GM18505 (cell line): Measurements from ENCODE around the gene SYPL2.
A peak's percentile ranks its signal among the peaks of the same experiment; 100 is the strongest.

ENCODE experiments used
- ATAC-seq: cut with Tn5 transposase; IDR thresholded peaks from one replicate; pipeline ENCODE4 v1.9.1; 2021; ENCODE audit not compliant: unreplicated experiment
- POLR2A ChIP-seq: IDR thresholded peaks from 4 replicates; pipeline ENCODE4 v1.6.1; 2011; ENCODE audit warnings: borderline replicate concordance; ENCODE audit not compliant: insufficient read depth, insufficient read length; ENCODE audit errors: extremely low read depth

The SYPL2 gene

GRCh38 chr1:109491372-109491771, 25.0 kb downstream of the SYPL2 start:
- ATAC-seq: no peak
- no peak for TF ChIP-seq POLR2A

- no peak for TF ChIP-seq POLR2A
- no peak for ATAC-seq
Observed at GRCh38 chr1:109492779-109493178, 26.4 kb downstream of the SYPL2 start.

- no peak for ATAC-seq
Observed at GRCh38 chr1:109493227-109493626, 26.9 kb downstream of the SYPL2 start.

GRCh38 chr1:109493805-109494539, 27.6 kb downstream of the SYPL2 start, which contains the start of gene CYB561D1:
Gene CYB561D1 (plus strand): TSS chr1:109494094. CDS start chr1:109494140, 46 bp downstream.
- TF ChIP-seq POLR2A: peak; percentile 91

More at GRCh38 chr1:109493227-109493626, 26.9 kb downstream of the SYPL2 start:
- no peak for TF ChIP-seq POLR2A

GRCh38 chr1:109495738-109496137, 29.4 kb downstream of the SYPL2 start:
- TF ChIP-seq POLR2A: no peak
- no peak for ATAC-seq

More at GRCh38 chr1:109493805-109494539, 27.6 kb downstream of the SYPL2 start, which contains the start of gene CYB561D1:
- ATAC-seq: peak; percentile 89

- TF ChIP-seq POLR2A: no peak
- no peak for ATAC-seq
Observed at GRCh38 chr1:109497449-109498160, 31.3 kb downstream of the SYPL2 start.

GRCh38 chr1:109498161-109498801, 31.9 kb downstream of the SYPL2 start:
- ATAC-seq: no peak
- no peak for TF ChIP-seq POLR2A

- no peak for TF ChIP-seq POLR2A
- ATAC-seq: no peak
Observed at GRCh38 chr1:109499081-109499480, 32.7 kb downstream of the SYPL2 start.

- no peak for ATAC-seq
- no peak for TF ChIP-seq POLR2A
Observed at GRCh38 chr1:109499661-109500536, 33.6 kb downstream of the SYPL2 start.

- TF ChIP-seq POLR2A: no peak
- no peak for ATAC-seq
Observed at GRCh38 chr1:109500941-109501381, 34.6 kb downstream of the SYPL2 start.

- TF ChIP-seq POLR2A: no peak
- no peak for ATAC-seq
Observed at GRCh38 chr1:109501644-109502363, 35.5 kb downstream of the SYPL2 start.

- no peak for ATAC-seq
- TF ChIP-seq POLR2A: no peak
Observed at GRCh38 chr1:109502364-109502851, 36.1 kb downstream of the SYPL2 start.
